GM12874 (cell line): Measurements from ENCODE around the gene TAGLN2.
A peak's percentile ranks its signal among the peaks of the same experiment; 100 is the strongest.

ENCODE experiments used
- TF ChIP-seq, protein P1 (sequence below): IDR thresholded peaks from 2 replicates; pipeline ENCODE4 v1.5.1; 2011; ENCODE audit warnings: low read depth, mild to moderate bottlenecking, control low read depth, low read length, moderate library complexity; ENCODE audit not compliant: insufficient read depth

TAGLN2 gene

GRCh38 chr1:159891275-159892157 is 33.8 kb downstream of the TAGLN2 start:
- TF ChIP-seq, protein P1, sequence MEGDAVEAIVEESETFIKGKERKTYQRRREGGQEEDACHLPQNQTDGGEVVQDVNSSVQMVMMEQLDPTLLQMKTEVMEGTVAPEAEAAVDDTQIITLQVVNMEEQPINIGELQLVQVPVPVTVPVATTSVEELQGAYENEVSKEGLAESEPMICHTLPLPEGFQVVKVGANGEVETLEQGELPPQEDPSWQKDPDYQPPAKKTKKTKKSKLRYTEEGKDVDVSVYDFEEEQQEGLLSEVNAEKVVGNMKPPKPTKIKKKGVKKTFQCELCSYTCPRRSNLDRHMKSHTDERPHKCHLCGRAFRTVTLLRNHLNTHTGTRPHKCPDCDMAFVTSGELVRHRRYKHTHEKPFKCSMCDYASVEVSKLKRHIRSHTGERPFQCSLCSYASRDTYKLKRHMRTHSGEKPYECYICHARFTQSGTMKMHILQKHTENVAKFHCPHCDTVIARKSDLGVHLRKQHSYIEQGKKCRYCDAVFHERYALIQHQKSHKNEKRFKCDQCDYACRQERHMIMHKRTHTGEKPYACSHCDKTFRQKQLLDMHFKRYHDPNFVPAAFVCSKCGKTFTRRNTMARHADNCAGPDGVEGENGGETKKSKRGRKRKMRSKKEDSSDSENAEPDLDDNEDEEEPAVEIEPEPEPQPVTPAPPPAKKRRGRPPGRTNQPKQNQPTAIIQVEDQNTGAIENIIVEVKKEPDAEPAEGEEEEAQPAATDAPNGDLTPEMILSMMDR, result peak; percentile 96

GRCh38 chr1:159890390-159890789 is 34.9 kb downstream of the TAGLN2 start:
- TF ChIP-seq, protein P1, result no peak

DNA sequence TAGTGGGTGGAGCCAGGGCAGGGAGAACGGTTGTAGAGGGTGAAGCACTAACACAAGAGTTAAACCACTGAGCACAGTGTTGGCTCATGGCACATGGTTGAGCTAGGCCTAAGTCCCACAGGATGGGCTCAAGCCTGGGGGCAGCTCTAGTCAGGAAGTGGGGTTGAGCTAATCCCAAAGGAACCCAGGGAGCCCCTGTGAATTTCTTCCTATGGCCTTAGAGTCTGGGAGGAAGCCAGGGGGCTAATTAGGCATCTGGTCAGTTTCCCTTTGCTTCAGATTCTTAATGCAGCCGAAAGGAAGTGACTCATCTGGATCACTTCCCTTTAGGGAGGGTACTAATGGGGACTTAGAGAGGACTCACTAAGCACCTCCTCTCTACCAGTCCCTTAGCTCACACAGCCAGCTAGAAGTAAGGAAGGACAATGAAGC is 35.5 kb downstream of the TAGLN2 start:
- TF ChIP-seq, protein P1, result no peak

GRCh38 chr1:159889202-159889601 is 36.1 kb downstream of the TAGLN2 start:
- TF ChIP-seq, protein P1, result no peak

DNA sequence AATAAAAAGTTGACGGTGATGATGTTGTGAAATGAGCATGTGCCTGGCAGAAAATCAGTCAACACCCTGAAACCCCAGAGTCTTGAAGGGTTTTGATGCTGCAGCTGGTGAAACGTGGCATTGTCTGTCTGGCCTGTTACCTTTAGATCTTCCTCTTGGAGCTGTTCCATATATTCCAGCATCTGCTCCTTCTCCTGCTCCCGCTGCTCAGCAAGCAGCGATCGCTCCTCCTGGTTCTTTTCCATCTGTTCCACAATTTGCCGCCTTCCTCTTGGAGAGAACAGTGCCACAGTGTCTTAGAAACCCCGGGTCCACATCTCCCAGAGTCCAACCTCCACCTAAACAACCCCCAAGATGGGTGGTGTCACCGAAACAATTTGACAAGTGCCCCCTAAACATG is 41.0 kb downstream of the TAGLN2 start:
- TF ChIP-seq, protein P1, result no peak

DNA sequence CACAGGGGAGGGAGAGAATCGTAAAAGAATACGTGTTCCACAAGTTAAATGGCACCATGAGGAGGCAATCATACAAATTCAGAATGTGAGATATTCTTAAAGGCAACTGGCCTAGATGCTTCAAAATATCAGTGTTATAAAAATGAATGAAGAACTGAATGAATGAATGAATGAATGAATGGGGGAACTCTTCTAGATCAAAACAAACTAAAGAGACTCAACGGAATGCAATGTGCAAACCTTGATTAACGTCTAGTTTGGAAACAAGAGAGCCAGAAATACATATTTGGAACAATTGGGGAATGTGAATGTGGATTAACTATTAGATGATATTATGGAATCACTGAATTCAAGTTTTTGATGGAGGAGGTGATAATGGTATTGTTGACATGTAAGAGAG is 42.2 kb downstream of the TAGLN2 start:
- TF ChIP-seq, protein P1, result no peak

- TF ChIP-seq, protein P1, result no peak
Measured at GRCh38 chr1:159882527-159882862, 42.8 kb downstream of the TAGLN2 start.
